HG02884 (cell line): ENCODE results near the gene SCGB2B2.
"Not testable (repeated sequence)": the region's sequence is repeated elsewhere in the genome, so short reads cannot be mapped to it uniquely, and the experiment has no call there.

Experiments
- ATAC-seq: cut with Tn5 transposase; IDR thresholded peaks from one replicate; pipeline ENCODE4 v1.9.1; 2021; ENCODE audit warnings: mild to moderate bottlenecking, moderate library complexity; ENCODE audit not compliant: unreplicated experiment

Gene SCGB2B2, protein sequence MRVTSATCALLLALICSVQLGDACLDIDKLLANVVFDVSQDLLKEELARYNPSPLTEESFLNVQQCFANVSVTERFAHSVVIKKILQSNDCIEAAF

DNA sequence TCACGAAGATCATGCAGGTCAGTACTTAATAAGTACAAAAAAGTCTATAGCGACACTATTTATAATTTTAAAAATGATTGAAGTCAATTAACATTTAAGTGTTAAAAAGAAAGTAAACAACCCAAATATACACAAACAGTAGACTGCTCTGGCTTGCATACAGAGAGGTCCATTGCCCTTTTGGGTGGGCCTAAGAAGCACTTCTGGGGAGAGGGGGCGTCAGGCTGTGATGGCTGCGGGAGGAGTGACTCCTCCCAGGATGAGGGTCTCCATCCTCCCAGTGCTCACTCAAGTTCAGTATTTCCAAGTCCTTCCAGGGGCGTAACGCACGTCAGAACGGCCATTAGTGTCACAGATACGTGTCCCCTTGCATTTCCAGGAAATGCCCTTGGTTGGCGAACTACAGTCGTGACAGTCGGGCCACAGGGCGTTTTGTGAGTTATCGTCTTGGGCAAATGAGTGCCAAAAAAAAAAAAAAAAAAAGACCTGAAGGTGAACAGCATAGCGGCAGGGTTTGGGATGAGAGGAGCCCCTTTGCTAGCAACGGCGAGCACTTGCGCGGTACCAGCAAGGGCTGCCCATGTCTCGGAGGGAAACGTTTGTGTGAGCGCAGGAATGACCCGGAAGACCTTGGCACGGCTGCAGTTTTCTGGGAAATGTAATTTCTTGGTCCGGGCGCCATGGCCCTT is at the start of gene SCGB2B2:
Gene SCGB2B2, minus strand, starts transcription at position 463 of the 689 bp plus-strand sequence. CDS start 82,596 bp downstream, outside the sequence.
- ATAC-seq: peak; percentile 56

DNA sequence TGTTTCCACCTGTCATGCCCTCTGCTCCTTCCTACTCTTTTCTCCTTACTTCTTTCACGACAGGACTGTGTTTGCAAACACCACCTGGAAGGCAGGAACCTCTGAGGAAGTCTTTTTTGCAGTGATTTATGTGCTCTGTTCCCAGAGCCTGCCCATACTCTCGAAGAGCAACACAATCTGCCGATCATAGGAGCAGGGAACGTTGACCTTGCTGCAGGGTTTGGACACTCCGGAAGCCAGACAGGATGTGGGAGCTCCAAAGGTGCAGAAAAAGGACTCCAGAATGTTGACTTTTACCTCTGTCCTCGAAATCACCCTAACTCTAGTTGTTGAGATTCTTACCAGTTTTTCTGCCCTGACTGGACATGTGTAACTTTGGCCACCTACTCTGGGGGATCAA is 48.4 kb upstream of the SCGB2B2 start:
- ATAC-seq: no peak

GRCh38 chr19:34722353-34722752 is 45.4 kb upstream of the SCGB2B2 start:
- ATAC-seq: no peak

DNA sequence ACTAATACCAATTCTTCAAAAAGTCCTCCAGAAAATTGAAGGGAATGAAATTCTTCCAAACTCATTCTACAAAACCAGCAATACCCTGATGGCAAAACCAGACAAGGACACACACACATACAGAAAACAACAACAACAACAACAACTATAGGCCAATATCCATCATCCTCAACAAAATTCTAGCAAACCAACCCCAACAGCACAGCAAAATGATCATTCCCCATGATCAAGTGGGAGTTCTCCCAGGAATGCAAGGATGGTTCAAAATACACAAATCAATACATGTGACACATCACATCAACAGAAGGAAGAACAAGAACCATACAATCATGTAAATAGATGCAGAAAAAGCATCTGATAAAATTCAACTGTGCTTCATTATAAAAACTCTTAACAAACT is 38.4 kb upstream of the SCGB2B2 start:
- no peak for ATAC-seq

GRCh38 chr19:34713262-34713637 is 36.3 kb upstream of the SCGB2B2 start:
- no peak for ATAC-seq

GRCh38 chr19:34712395-34713261 is 35.7 kb upstream of the SCGB2B2 start:
- no peak for ATAC-seq

GRCh38 chr19:34711890-34712289 is 34.9 kb upstream of the SCGB2B2 start:
- no peak for ATAC-seq

DNA sequence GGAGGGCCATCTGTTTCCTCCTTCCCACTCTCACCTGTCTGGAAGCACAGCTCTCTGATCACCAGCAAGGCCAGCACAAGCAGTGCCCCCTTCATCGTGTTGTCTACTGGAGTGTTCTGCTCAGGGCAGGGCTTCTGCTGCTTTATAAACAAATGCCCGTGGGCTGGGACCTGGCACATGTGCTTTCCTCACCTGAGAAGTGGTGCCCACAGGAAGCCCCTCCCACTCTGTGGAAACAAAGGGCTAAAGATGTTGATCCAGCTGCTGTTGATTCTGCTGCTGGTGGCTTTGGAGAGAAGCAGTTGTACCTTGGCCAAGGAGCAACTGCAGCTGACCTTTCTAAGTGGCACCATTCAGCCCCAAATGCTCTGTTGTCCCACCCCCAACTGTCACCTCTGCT is 30.7 kb upstream of the SCGB2B2 start:
- ATAC-seq: no peak

DNA sequence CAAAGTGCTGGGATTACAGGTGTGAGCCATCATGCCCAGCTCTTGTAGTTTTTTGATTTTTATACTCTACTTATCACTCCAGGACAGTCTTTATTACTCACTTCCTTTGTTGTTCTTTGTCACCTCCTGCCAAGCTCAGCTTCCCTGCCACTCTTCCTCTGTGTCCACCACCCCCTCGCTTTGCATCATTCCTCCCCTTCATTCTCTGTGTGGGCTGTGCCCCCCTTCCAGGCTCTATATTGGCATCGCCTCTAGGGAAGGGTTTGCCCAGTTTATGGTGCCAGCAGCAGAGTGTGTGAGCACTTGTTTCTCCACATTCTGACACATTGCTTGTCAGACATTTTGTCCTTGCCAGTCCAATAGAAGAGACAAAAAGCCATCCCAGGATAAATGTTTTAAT is 15.6 kb upstream of the SCGB2B2 start:
- ATAC-seq: no peak

GRCh38 chr19:34690372-34690771 is 13.4 kb upstream of the SCGB2B2 start:
- no peak for ATAC-seq

DNA sequence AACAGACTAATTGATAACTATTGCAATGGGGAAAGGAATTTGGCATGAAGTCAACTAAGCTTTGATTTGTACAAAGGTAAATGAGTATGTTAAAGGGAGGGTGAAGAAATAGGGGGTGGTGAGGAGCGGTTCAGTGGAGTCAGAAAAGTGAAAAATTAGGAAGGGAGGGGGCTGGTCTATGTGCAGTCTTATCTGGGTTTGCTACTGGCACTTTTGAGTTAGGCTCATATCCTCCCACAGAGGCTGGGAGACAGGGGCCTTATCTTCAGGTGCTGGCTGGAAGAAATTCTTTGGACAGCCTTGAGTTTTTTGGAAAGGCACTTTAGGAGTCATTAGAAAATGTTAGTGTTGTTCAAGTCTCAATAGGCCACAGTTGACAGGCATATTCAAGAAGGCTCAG is 11.6 kb upstream of the SCGB2B2 start:
- no peak for ATAC-seq

DNA sequence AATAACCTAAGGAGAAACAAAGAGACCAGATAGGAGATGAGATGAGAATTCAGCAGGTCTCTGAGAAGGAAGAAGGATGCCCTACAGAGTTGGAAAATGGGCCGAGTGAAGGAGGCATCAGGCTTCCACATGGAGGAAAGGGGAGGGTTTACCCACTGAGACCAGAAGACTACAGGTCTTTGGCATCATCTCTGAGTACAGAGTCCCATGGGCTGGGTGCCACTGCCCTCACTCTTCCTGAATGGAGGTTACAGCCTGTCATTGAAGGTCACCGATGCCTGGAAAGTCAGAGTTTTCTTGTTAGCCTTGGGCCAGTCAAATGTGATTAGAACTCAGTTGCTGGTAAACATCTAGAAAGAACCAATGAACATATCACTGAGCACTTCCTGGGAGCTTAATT is 10.4 kb upstream of the SCGB2B2 start:
- no peak for ATAC-seq

DNA sequence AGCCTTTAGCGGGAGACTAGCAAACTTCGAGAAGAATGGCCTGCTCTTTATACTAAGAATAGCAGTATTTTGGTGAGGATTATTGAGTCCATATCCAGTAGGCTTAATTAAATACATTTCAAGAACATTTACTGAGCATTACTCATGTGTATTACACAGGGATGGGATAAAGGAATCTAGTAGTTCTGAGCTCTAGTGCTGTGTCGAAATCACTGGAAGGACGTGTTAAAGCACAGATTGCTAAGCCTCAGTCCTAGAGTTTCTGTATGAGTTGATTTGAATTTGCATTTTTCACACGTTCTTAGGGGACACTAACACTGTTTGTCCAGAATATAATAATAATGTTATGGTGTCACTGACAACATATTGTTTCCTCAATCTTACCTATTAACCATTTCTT is 9.5 kb upstream of the SCGB2B2 start:
- no peak for ATAC-seq

DNA sequence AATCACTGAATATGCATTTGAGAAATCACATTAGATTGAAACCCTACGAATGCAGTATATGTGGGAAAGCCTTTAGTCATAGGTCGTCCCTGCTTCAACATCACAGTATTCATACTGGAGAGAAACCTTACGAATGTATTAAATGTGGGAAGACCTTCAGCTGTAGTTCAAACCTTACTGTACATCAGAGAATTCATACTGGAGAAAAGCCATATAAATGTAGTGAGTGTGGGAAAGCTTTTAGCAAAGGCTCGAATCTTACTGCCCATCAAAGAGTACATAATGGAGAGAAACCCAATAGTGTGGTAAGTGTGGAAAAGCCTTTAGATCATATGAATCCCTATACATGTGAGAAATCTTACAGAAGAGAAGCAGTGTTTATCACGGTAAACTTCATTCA is 8.3 kb upstream of the SCGB2B2 start:
- not testable (repeated sequence) for ATAC-seq

GRCh38 chr19:34681478-34681877 is 4.5 kb upstream of the SCGB2B2 start:
- ATAC-seq: no peak

DNA sequence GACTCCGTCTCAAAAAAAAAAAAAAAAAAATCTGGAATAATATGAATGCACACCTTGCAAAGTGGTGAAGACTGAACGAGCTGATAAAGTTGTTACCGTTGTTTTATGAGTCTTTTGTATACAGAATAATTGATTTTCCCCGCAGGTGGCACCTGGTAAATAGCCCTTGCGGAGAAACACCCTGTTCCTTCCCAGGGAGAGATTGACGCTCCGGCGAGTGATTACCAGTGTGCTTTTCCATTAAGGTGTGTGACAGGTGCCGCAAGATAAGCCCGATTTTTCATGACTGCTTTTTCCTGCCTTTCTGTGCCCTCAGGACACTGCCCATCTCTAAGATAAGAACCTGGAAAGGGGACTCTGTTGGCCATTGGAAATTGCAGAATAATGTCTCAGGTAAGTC is 1.5 kb upstream of the SCGB2B2 start:
- ATAC-seq: no peak

DNA sequence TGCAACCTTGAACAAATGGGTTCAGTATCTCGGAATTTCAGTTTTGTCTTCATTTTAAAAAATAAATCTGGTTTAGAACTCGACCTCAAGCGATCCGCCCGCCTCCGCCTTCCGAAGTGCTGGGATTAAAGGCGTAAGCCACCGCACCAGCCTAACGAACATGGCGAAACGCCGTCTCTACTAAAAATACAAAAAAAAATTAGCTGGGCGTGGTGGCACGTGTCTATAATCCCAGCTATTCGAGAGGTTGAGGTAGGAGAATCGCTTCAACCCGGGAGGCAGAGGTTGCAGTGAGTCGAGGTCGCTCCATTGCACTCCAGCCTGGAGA is 1.1 kb upstream of the SCGB2B2 start:
- no peak for ATAC-seq

- peak; percentile 91 for ATAC-seq
Measured at GRCh38 chr19:34677386-34678084, 576 bp upstream of the SCGB2B2 start, which contains the start of gene ZNF302. TSS of gene ZNF302 (plus strand) at chr19:34677678. CDS start at chr19:34678805, 1,127 bp downstream.

GRCh38 chr19:34675919-34676318 is 1.0 kb downstream of the SCGB2B2 start:
- ATAC-seq: no peak

GRCh38 chr19:34675250-34675649 is 1.7 kb downstream of the SCGB2B2 start:
- ATAC-seq: no peak

GRCh38 chr19:34673590-34673989 is 3.4 kb downstream of the SCGB2B2 start:
- ATAC-seq: no peak
